ENCODE results near the gene CACTIN. TPM values are rescaled to one million over a fixed set of nuclear protein-coding genes. Genes with fewer than 3 reads are reported as not detected.

CACTIN gene
- total and polyA plus RNA-seq, 2 of the 8 experiments (the other 6 are each of a cell fraction or from before 2014, with no cell fraction given), result 25.8 to 29.9 TPM

- FAIRE-seq, result no peak
- POLR2A ChIA-PET (ENCODE audit: partially characterized antibody), result interaction anchor here (0.7 to 1.6 kb wide), 4 partner anchors 9 to 46 kb away, joined by 3 to 4 read pairs (median 4); no protein-coding TSS in a partner anchor
Observed at GRCh38 chr19:3590991-3591659, 35.5 kb downstream of the CACTIN start.

More at GRCh38 chr19:3590991-3591659, 35.5 kb downstream of the CACTIN start:
- Histone ChIP-seq H3K4me1 (replicated peaks in 1 of 4; ENCODE audit: control insufficient read depth in 3 of 4, insufficient read depth in 4 of 4, low read length in 3 of 4) (no peaks in the 10 kb centered on the region), H3K27me3 (replicated peaks in 1 of 4; ENCODE audit: control insufficient read depth in 3 of 4, extremely low read depth in 1 of 4, insufficient read depth in 3 of 4, low read length in 3 of 4) (peaks cover 0 to 9% (median 5%) of the 10 kb centered on the region in 4 experiments; a peak in 6 of 7 replicates), H4K91ac (replicated peaks; ENCODE audit: insufficient read length, low read length) (no peak overlapping the region), H2BK15ac (ENCODE audit: low read length) (no peak overlapping the region), H3K27ac (ENCODE audit: low read depth, low read length) (no peak overlapping the region), H3K23me2 (ENCODE audit: low read depth, low read length) (no peaks in the 10 kb centered on the region), H2BK5ac (ENCODE audit: low read depth, low read length) (no peak overlapping the region), H2BK12ac (ENCODE audit: low read depth, low read length) (no peak overlapping the region), H3K23ac (ENCODE audit: insufficient read length) (no peak overlapping the region), H4K5ac (ENCODE audit: insufficient read length, low read depth, low read length) (no peak overlapping the region), H3K4ac (replicated peaks; ENCODE audit: insufficient read length, low read depth, low read length) (no peak overlapping the region), H4K20me1 (replicated peaks in 1 of 2; ENCODE audit: control insufficient read depth in 1 of 2, insufficient read depth in 2 of 2, low read length in 2 of 2) (peaks cover 0 to 2% of the 10 kb centered on the region in 2 experiments), H3K18ac (ENCODE audit: extremely low read depth, low read length) (no peak overlapping the region), H2AK5ac (ENCODE audit: low read depth, low read length) (no peak overlapping the region), H3K56ac (replicated peaks; ENCODE audit: insufficient read length, low read depth, low read length) (no peak overlapping the region), H3K79me1 (ENCODE audit: low read depth, low read length) (no peaks in the 10 kb centered on the region; the same call in 1 of the 2 replicates), H3K79me2 (ENCODE audit: control insufficient read depth in 1 of 2, insufficient read depth in 2 of 2, low read length in 2 of 2) (no peaks in the 10 kb centered on the region), H4K8ac (ENCODE audit: extremely low read depth, insufficient read depth, low read length) (no peak overlapping the region), H2AFZ (ENCODE audit: low read length) (no peak overlapping the region), H3K9me3 (ENCODE audit: insufficient read depth in 2 of 2, low read depth in 1 of 2, low read length in 1 of 2) (peaks cover 4 to 9% of the 10 kb centered on the region in 2 experiments; a peak in 3 of 4 replicates), H3K9ac (replicated peaks in 1 of 4; ENCODE audit: extremely low read depth in 1 of 4, low read depth in 3 of 4, low read length in 3 of 4) (no peak overlapping the region), H3K14ac (ENCODE audit: insufficient read length) (no peak overlapping the region), H2BK20ac (ENCODE audit: low read length) (no peak overlapping the region), H3K36me3 (ENCODE audit: control insufficient read depth in 2 of 4, insufficient read depth in 4 of 4, low read length in 3 of 4) (no peaks in the 10 kb centered on the region), H3K4me2 (ENCODE audit: insufficient read depth in 1 of 2, low read depth in 2 of 2, low read length in 2 of 2) (no peak overlapping the region), H2BK120ac (replicated peaks; ENCODE audit: low read depth, low read length) (no peak overlapping the region), H3K4me3 (ENCODE audit: extremely low read depth in 1 of 4, insufficient read depth in 2 of 4, low read depth in 3 of 4, low read length in 4 of 4) (no peak overlapping the region)
- CTCF ChIA-PET (ENCODE audit: partially characterized antibody), result interaction anchor here (0.6 to 3.9 kb wide), 25 partner anchors 8 to 286 kb away, joined by 3 to 29 read pairs (median 4); partner anchors contain the start of gene TJP3
- TF ChIP-seq POLR2A (IDR thresholded peaks at IDR 0.05; ENCODE audit: control extremely low read depth in 1 of 2, low read depth in 2 of 2, low read length in 2 of 2), result no peak
- TF ChIP-seq KDM5A (IDR thresholded peaks at IDR 0.05; ENCODE audit: low read length), result no peak
- no peak for TF ChIP-seq SP2 (IDR thresholded peaks at IDR 0.05; ENCODE audit: low read length)
- TF ChIP-seq HDAC6 (IDR thresholded peaks at IDR 0.05; ENCODE audit: low read depth, low read length), result no peak
- TF ChIP-seq EP300 (IDR thresholded peaks at IDR 0.05; ENCODE audit: borderline replicate concordance in 1 of 2, low read depth in 2 of 2, low read length in 2 of 2), result no peak
- TF ChIP-seq NRF1 (IDR thresholded peaks at IDR 0.05; ENCODE audit: low read depth, low read length), result no peak
- TF ChIP-seq ASH2L (IDR thresholded peaks at IDR 0.05; ENCODE audit: low read length), result no peak
- TF ChIP-seq ATF2 (IDR thresholded peaks at IDR 0.05; ENCODE audit: low read length), result no peak
- no peak for TF ChIP-seq SRF (IDR thresholded peaks at IDR 0.05; ENCODE audit: low read depth, low read length)
- no peak for TF ChIP-seq TBP (IDR thresholded peaks at IDR 0.05; ENCODE audit: low read depth, low read length)
- 85% methylated on average over 8 of the region's 8 CpGs; no CpG with 5 or more reads in 1 of the 2 experiments for WGBS, 2 experiments (ENCODE audit: extremely low coverage in 1 of 2, insufficient coverage in 1 of 2, insufficient read length in 1 of 2, insufficient replicate concordance in 2 of 2, low coverage in 1 of 2, low lambda C conversion rate in 2 of 2, missing lambda C conversion rate in 1 of 2)
- no peak for DNase-seq (ENCODE audit: low read depth in 1 of 2, low spot score in 2 of 2)
